ENCODE data around the gene PEX5L.

DNA sequence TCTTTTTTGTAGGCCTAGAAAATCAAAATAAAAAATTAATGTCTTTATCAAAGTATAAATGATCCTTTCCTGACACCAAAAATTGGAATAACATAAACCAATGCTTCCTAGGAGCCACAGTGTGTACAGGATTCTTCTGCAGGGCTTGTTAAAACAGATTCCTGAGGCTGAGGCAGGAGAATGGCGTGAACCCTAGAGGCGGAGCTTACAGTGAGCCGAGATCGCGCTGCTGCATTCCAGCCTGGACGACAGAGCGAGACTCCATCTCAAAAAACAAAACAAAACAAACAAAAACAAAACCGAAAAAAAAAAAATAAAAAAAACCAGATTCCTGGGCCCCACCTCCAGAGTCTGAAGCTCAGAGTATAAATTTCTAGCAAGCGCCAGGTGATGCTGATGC is 78.0 kb downstream of the PEX5L start:
- TF ChIP-seq CTCF (IDR thresholded peaks at IDR 0.05; ENCODE audit: low read length), result no peak
- TF ChIP-seq EZH2 (optimal IDR thresholded peaks at IDR 0.05; ENCODE audit: low read depth, low read length), result no peak
- no peak for TF ChIP-seq EZH2phosphoT487 (IDR thresholded peaks at IDR 0.05; ENCODE audit: low read length)

All from MM.1S (cell line).